GM23248 (cell line): ENCODE data around the gene KCNK5.

Experiments used
- EZH2 ChIP-seq: fragments of 200-600 bp; sonication (generic); IDR thresholded peaks from 2 replicates; pipeline ENCODE4 v1.6.1; 2018; ENCODE audit warnings: antibody characterized with exemption, mild to moderate bottlenecking; ENCODE audit not compliant: insufficient read depth, poor library complexity, severe bottlenecking
- EZH2phosphoT487 ChIP-seq: fragments of 200-600 bp; sonication (generic); IDR thresholded peaks from 2 replicates; pipeline ENCODE4 v1.6.1; 2018; ENCODE audit warnings: antibody characterized with exemption, moderate library complexity, mild to moderate bottlenecking, low read depth; ENCODE audit not compliant: insufficient read depth

DNA sequence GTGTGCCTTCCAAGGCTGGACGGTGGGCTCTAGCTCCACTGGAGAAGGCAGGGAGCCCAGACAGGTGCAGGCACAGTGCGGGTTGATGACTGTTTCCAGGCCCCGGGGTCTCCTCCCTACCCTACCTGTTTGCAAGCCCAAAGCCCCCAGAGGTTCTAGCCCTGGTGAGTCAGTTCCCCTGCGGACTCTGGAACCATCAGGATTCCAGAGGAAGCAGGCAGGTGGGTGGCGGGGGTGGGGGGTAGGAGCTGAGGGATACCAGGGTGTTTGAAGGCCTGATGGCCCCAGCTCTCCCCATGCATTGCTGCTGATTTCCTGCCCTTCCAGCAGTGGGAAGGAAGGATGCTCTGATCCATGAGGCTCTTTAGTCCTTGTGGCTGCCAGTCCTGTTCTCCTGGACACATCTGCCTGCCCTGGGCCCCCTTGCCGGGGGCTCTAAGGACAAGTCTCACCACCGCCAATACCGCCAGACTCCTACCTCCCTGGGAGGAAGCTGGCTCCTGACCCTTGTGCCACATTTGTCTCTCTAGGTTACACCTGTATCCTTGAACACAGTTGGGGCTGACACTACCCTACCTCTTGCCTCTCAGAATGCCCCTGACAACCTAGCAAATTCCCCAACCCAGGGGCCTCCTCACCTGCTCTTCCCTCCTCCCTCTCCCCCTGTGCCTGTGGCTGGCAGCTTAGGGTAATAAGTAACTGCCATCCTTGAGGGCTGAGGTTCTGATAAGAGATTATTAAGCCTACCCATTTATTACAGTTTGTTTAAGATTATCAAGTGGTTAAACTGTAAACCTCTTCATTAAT lies 21.7 kb downstream of the KCNK5 start:
- TF ChIP-seq EZH2 (no peak), EZH2phosphoT487 (no peak)
